Mucosa of descending colon (tissue), 3 donors: Measurements from ENCODE around the gene RPL37A. TPM values are rescaled to one million over a fixed set of nuclear protein-coding genes. Genes with fewer than 3 reads are reported as not detected.

Experiments
- ATAC-seq: fragments of 200-7000 bp; cut with Tn5 transposase; one replicate; pipeline ENCODE4 v1.9.1; 2020; ENCODE audit warnings: mild to moderate bottlenecking, moderate library complexity
- DNase-seq, 3 donors: peaks; one replicate each; pipeline ENCODE4 v3.0.0-alpha.2; 2020
- H3K36me3 ChIP-seq: fragments of 200-600 bp; one replicate; pipeline ENCODE4 v1.8.0; 2021; ENCODE audit warnings: low read depth, mild to moderate bottlenecking
- H3K4me1 ChIP-seq: fragments of 200-600 bp; one replicate; pipeline ENCODE4 v1.8.0; 2021; ENCODE audit warnings: low read depth, mild to moderate bottlenecking
- H3K4me3 ChIP-seq: fragments of 200-600 bp; one replicate; pipeline ENCODE4 v1.8.0; 2021; ENCODE audit warnings: mild to moderate bottlenecking
- H3K9me3 ChIP-seq: fragments of 200-600 bp; one replicate; pipeline ENCODE4 v1.8.0; 2021; ENCODE audit warnings: mild to moderate bottlenecking
- CTCF ChIP-seq: fragments of 200-600 bp; IDR thresholded peaks from one replicate; pipeline ENCODE4 v1.8.0; 2022; ENCODE audit warnings: antibody characterized with exemption, mild to moderate bottlenecking
- intact Hi-C, 2 donors: fragments of 100-400 bp; cut with DNase I in 1 of 2; cut with micrococcal nuclease in 1 of 2; formaldehyde crosslinking; loops; one replicate each; pipeline versions ENCODE4 v1.11.0 to v1.11.1; 2022; cut with DNase I, micrococcal nuclease
- total RNA-seq, 3 donors: library from RNA; stranded (reverse); fragmentation: NEBNext Ultra II Directional in 2 of 3; extraction: Animal tissue kit (Norgen Biotek cat#: 25700) in 2 of 3; gene quantifications; one replicate each; pipeline versions ENCODE4 v1.2.1 to v1.2.4, GENCODE V29; 2021 to 2023
- donor health status: DM: no; HTN: no; CAD: no; lungs with moderate emphysema.
- donor health status: DM: no; HTN: no; CAD: no.
- donor health status: DM: no; HTN: yes; CAD: no.

Gene RPL37A
- total RNA-seq, 3 donors from 2014 or later, result 1,908 to 2,059 (median 1,949) TPM

GRCh38 chr2:216549926-216550690, 51.5 kb downstream of the RPL37A start:
- no peaks in the 10 kb centered on the region for H3K9me3 ChIP-seq
- intact Hi-C loops, result no loop called here
- peaks cover 28% of the 10 kb centered on the region for H3K4me1 ChIP-seq
- H3K4me3 ChIP-seq, result no peak overlapping the region
- no peak for TF ChIP-seq CTCF
- peak; percentile 45 for ATAC-seq
- DNase-seq, result no peak
- no peaks in the 10 kb centered on the region for H3K36me3 ChIP-seq

DNA sequence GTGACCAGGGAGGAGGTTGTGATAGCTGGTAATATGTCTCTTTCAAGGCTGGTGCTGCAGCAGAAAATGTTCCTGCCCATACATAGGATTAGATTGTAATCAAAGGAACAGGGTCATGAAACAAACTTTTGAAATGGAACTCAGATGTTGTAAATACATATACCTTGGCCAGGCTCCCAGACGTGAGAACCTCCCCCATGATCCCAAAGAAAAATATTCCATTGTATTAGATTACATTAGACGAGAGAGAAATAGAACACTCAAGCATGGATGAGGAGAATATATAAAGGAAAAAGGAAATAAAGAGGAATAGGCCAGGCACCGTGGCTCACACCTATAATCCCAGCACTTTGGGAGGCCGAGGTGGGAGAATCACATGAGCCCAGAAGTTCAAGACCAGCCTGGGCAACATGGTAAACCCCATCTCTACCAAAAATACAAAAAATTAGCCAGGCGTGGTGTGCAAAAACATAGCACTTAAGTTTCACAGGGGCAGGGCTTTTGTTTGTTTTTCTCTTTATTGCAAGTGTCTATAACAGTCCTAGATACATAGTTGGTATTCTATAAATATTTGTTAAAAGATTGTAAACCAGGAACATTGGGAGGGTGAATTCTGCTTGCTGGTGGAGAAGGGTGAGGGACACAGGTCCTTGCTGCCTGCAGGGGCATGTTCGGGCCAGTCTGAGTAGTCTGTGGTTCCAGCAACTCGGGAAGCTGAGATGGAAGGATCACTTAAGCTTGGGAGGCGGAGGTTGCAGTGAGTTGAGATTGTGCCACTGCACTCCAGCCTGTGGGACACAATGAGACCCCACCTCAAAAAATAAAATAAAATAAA, 52.8 kb downstream of the RPL37A start:
- H3K4me1 ChIP-seq, result peaks cover 28% of the 10 kb centered on the region
- no peak for TF ChIP-seq CTCF
- H3K36me3 ChIP-seq, result no peaks in the 10 kb centered on the region
- no peaks in the 10 kb centered on the region for H3K9me3 ChIP-seq
- no peak overlapping the region for H3K4me3 ChIP-seq
- ATAC-seq (peak; percentile 79), DNase-seq (peak in 2 of 3 donors; percentile 42 to 61)
- intact Hi-C loops, result no loop called here

DNA sequence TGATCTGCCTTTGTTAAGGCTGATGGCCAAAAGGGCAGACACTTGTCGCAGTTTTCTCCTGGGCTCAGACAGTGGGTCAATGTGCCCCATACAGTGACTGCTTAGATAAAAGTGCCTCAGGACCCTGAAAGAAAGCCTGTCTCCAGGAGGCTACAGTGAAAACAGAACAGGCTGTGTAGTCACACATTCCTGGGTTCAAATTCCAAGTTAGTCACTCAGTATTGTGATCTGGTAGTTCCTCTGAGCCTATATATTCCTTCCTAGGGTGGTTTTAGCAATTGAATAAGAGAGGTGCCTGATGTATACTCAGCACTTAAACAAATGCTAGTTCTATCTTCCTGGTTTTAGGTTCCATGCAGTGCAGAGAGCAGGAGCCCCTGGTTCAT, 54.4 kb downstream of the RPL37A start:
- Histone ChIP-seq H3K36me3 (no peaks in the 10 kb centered on the region), H3K4me3 (no peak overlapping the region), H3K4me1 (peaks cover 28% of the 10 kb centered on the region), H3K9me3 (no peaks in the 10 kb centered on the region)
- DNase-seq, result no peak
- no peak for TF ChIP-seq CTCF
- peak; percentile 33 for ATAC-seq
- intact Hi-C loops, result no loop called here

Other genes starting within 250 kb of the RPL37A start
- gene MARCHF4, start 126.4 kb upstream of the RPL37A start, total RNA-seq, result under 1 TPM; 0.22 to 0.29 (median 0.25) TPM
- 10 to 100 TPM; 16.4 to 20.0 (median 17.8) TPM for gene SMARCAL1, start 86.4 kb upstream of the RPL37A start, total RNA-seq
- 10 to 100 TPM; 26.7 to 62.1 (median 57.2) TPM for gene IGFBP2, start 134.6 kb downstream of the RPL37A start, total RNA-seq
- gene IGFBP5, start 196.7 kb downstream of the RPL37A start, total RNA-seq, result 100 to 1,000 TPM in 1 of 3 donors, 10 to 100 TPM in 2; 36.4 to 628 (median 95.9) TPM